ENCODE measurements around the gene ARFIP1.
"Not testable (repeated sequence)": the region's sequence is repeated elsewhere in the genome, so short reads cannot be mapped to it uniquely, and the experiment has no call there.

Gene ARFIP1

GRCh38 chr4:152856960-152857359 lies 77.2 kb downstream of the ARFIP1 start:
- Histone ChIP-seq H3K36me3 (ENCODE audit: insufficient read depth, insufficient read length, low read length) (no peaks in the 10 kb centered on the region), H3K4me1 (ENCODE audit: insufficient read depth, insufficient read length) (no peaks in the 10 kb centered on the region), H3K4me3 (ENCODE audit: insufficient read length, low read depth) (no peak overlapping the region), H3K9me3 (ENCODE audit: insufficient read depth, low read length) (peaks cover 13% of the 10 kb centered on the region), H3K27me3 (ENCODE audit: insufficient read depth, insufficient read length) (no peaks in the 10 kb centered on the region), H3K9ac (ENCODE audit: insufficient read length, low read depth) (no peak overlapping the region)
- TF ChIP-seq SUZ12 (IDR thresholded peaks at IDR 0.05; ENCODE audit: extremely low read depth, insufficient read depth, insufficient read length) (no peak), YY1 (IDR thresholded peaks at IDR 0.05; ENCODE audit: insufficient read depth, insufficient read length) (no peak), ZNF274 (IDR thresholded peaks at IDR 0.05; ENCODE audit: low read depth, low read length) (no peak)
- DNase-seq (ENCODE audit: low read depth, low spot score) = no peak

DNA sequence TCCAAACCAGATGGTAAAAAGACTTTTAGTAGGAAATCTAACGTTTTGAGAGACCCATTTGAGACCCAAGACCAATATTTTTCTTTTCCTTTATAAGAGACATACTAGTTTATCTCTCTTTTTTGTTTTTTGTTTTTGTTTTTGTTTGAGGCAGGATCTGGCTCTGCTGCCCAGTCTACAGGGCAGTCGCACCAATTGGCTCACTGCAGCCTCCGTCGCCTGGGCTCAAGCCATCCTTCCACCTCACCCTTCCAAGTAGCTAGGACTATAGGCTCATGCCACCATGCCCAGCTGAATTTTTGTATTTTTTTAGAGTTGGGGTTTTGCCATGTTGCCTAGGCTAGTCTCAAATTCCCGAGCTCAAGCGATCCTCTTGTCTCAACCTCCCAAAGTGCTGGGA lies 79.2 kb downstream of the ARFIP1 start:
- DNase-seq (ENCODE audit: low read depth, low spot score) = no peak
- H3K9ac ChIP-seq (ENCODE audit: insufficient read length, low read depth) = no peak overlapping the region
- H3K9me3 ChIP-seq (ENCODE audit: insufficient read depth, low read length) = no peaks in the 10 kb centered on the region

GRCh38 chr4:152860046-152860445 lies 80.3 kb downstream of the ARFIP1 start:
- no peak for DNase-seq (ENCODE audit: low read depth, low spot score)
- no peaks in the 10 kb centered on the region for H3K27me3 ChIP-seq (ENCODE audit: insufficient read depth, insufficient read length)

More for the DNA sequence above, 79.2 kb downstream of the ARFIP1 start:
- no peaks in the 10 kb centered on the region for H3K4me1 ChIP-seq (ENCODE audit: insufficient read depth, insufficient read length)
- TF ChIP-seq ZNF274 (IDR thresholded peaks at IDR 0.05; ENCODE audit: low read depth, low read length) (no peak), SUZ12 (IDR thresholded peaks at IDR 0.05; ENCODE audit: extremely low read depth, insufficient read depth, insufficient read length) (no peak), YY1 (IDR thresholded peaks at IDR 0.05; ENCODE audit: insufficient read depth, insufficient read length) (no peak)
- no peaks in the 10 kb centered on the region for H3K27me3 ChIP-seq (ENCODE audit: insufficient read depth, insufficient read length)
- no peak overlapping the region for H3K4me3 ChIP-seq (ENCODE audit: insufficient read length, low read depth)
- H3K36me3 ChIP-seq (ENCODE audit: insufficient read depth, insufficient read length, low read length) = no peaks in the 10 kb centered on the region

DNA sequence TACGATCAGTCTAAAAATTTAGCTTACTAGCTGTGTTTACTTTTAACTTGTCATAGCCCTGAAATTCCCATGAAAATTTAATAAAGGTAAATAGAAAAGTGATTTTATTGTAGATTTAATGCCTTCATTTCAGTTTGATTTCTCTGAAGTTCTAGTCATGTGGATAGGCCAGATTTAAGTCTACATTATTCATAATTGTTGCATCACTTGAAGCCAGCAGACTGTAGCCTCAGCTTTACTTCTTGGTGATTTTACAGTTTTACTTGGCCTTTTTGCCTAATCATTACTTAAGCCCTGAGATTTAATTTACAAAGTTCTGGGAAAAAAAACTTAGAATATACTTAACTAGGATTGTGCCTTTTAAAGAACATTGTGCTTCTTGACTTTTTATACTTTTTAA lies 82.9 kb downstream of the ARFIP1 start:
- no peak overlapping the region for H3K9ac ChIP-seq (ENCODE audit: insufficient read length, low read depth)
- DNase-seq (ENCODE audit: low read depth, low spot score) = no peak
- H3K4me1 ChIP-seq (ENCODE audit: insufficient read depth, insufficient read length) = no peaks in the 10 kb centered on the region
- TF ChIP-seq ZNF274 (IDR thresholded peaks at IDR 0.05; ENCODE audit: low read depth, low read length) (no peak), YY1 (IDR thresholded peaks at IDR 0.05; ENCODE audit: insufficient read depth, insufficient read length) (no peak), SUZ12 (IDR thresholded peaks at IDR 0.05; ENCODE audit: extremely low read depth, insufficient read depth, insufficient read length) (no peak)
- no peak overlapping the region for H3K4me3 ChIP-seq (ENCODE audit: insufficient read length, low read depth)
- peaks cover 4% of the 10 kb centered on the region; the same call in 1 of the 2 replicates for H3K9me3 ChIP-seq (ENCODE audit: insufficient read depth, low read length)
- H3K36me3 ChIP-seq (ENCODE audit: insufficient read depth, insufficient read length, low read length) = peaks cover 11% of the 10 kb centered on the region
- no peaks in the 10 kb centered on the region for H3K27me3 ChIP-seq (ENCODE audit: insufficient read depth, insufficient read length)

More at GRCh38 chr4:152860046-152860445, 80.3 kb downstream of the ARFIP1 start:
- Histone ChIP-seq H3K4me3 (ENCODE audit: insufficient read length, low read depth) (no peak overlapping the region), H3K4me1 (ENCODE audit: insufficient read depth, insufficient read length) (no peaks in the 10 kb centered on the region), H3K36me3 (ENCODE audit: insufficient read depth, insufficient read length, low read length) (peaks cover 11% of the 10 kb centered on the region), H3K9me3 (ENCODE audit: insufficient read depth, low read length) (no peaks in the 10 kb centered on the region), H3K9ac (ENCODE audit: insufficient read length, low read depth) (no peak overlapping the region)
- TF ChIP-seq ZNF274 (IDR thresholded peaks at IDR 0.05; ENCODE audit: low read depth, low read length) = no peak
- no peak for TF ChIP-seq YY1 (IDR thresholded peaks at IDR 0.05; ENCODE audit: insufficient read depth, insufficient read length)
- TF ChIP-seq SUZ12 (IDR thresholded peaks at IDR 0.05; ENCODE audit: extremely low read depth, insufficient read depth, insufficient read length) = no peak

DNA sequence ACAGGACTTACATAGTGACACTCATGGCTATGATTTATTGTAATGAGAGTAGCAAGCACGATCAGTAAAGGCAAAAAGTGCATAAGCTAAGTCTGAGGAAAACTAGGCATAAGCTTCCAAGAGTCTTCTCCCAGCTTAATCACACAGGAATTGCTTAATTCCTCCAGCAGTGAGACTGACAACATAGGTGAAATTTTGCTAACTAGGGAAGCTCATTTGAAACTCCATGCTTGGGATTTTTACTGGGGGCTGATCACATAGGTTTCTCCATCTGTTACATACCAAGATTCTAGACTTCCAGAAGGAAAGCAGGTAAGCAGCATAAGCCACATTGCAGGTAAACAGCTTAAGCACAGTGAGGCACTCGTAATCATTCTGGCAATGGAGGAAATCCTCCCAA lies 84.6 kb downstream of the ARFIP1 start:
- Histone ChIP-seq H3K4me1 (ENCODE audit: insufficient read depth, insufficient read length) (no peaks in the 10 kb centered on the region), H3K9ac (ENCODE audit: insufficient read length, low read depth) (no peak overlapping the region), H3K9me3 (ENCODE audit: insufficient read depth, low read length) (peaks cover 4% of the 10 kb centered on the region; the same call in 1 of the 2 replicates), H3K4me3 (ENCODE audit: insufficient read length, low read depth) (no peak overlapping the region), H3K27me3 (ENCODE audit: insufficient read depth, insufficient read length) (no peaks in the 10 kb centered on the region), H3K36me3 (ENCODE audit: insufficient read depth, insufficient read length, low read length) (peaks cover 11% of the 10 kb centered on the region)
- TF ChIP-seq YY1 (IDR thresholded peaks at IDR 0.05; ENCODE audit: insufficient read depth, insufficient read length) (no peak), SUZ12 (IDR thresholded peaks at IDR 0.05; ENCODE audit: extremely low read depth, insufficient read depth, insufficient read length) (no peak), ZNF274 (IDR thresholded peaks at IDR 0.05; ENCODE audit: low read depth, low read length) (no peak)
- no peak for DNase-seq (ENCODE audit: low read depth, low spot score)

GRCh38 chr4:152866432-152866993 lies 86.8 kb downstream of the ARFIP1 start:
- H3K4me3 ChIP-seq (ENCODE audit: insufficient read length, low read depth); H3K9ac ChIP-seq (ENCODE audit: insufficient read length, low read depth); H3K27me3 ChIP-seq (ENCODE audit: insufficient read depth, insufficient read length); H3K9me3 ChIP-seq (ENCODE audit: insufficient read depth, low read length); H3K4me1 ChIP-seq (ENCODE audit: insufficient read depth, insufficient read length); DNase-seq (ENCODE audit: low read depth, low spot score): not testable (repeated sequence)
- H3K36me3 ChIP-seq (ENCODE audit: insufficient read depth, insufficient read length, low read length) = peaks cover 11% of the 10 kb centered on the region

DNA sequence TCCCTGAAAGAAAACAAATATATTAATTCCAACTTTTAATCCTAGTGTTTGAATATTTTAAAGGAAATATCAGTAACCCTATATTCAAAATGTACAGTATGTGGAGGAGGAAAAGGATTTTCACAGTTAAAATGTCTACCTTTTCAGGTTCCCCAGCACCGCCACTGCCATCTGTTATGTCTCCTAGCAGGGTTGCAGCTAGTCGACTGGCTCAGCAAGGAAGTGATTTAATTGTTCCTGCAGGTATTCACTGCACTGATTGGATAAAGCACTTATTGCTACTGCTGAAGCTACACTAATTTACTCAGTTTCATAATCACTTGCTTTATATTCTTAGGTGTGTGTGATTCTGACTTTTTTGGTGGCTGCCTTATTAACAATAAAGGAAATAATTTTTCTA lies 90.9 kb downstream of the ARFIP1 start:
- H3K9ac ChIP-seq (ENCODE audit: insufficient read length, low read depth) = no peak overlapping the region
- no peak for DNase-seq (ENCODE audit: low read depth, low spot score)
- H3K4me1 ChIP-seq (ENCODE audit: insufficient read depth, insufficient read length) = no peaks in the 10 kb centered on the region
- H3K27me3 ChIP-seq (ENCODE audit: insufficient read depth, insufficient read length) = no peaks in the 10 kb centered on the region
- no peak overlapping the region for H3K4me3 ChIP-seq (ENCODE audit: insufficient read length, low read depth)
- 0 out of 2 replicates have a peak, but pooled peaks cover 3% of the 10 kb centered on the region for H3K9me3 ChIP-seq (ENCODE audit: insufficient read depth, low read length)
- peaks cover 11% of the 10 kb centered on the region for H3K36me3 ChIP-seq (ENCODE audit: insufficient read depth, insufficient read length, low read length)
- TF ChIP-seq SUZ12 (IDR thresholded peaks at IDR 0.05; ENCODE audit: extremely low read depth, insufficient read depth, insufficient read length) (no peak), YY1 (IDR thresholded peaks at IDR 0.05; ENCODE audit: insufficient read depth, insufficient read length) (no peak), ZNF274 (IDR thresholded peaks at IDR 0.05; ENCODE audit: low read depth, low read length) (no peak)
